Measurements from ENCODE around the gene TBC1D9. TPM values are rescaled to one million over a fixed set of nuclear protein-coding genes. Genes with fewer than 3 reads are reported as not detected.
A peak's percentile ranks its signal among the peaks of the same experiment; 100 is the strongest.

Gene TBC1D9
- polyA plus RNA-seq, 1 experiment: 22.0 TPM

DNA sequence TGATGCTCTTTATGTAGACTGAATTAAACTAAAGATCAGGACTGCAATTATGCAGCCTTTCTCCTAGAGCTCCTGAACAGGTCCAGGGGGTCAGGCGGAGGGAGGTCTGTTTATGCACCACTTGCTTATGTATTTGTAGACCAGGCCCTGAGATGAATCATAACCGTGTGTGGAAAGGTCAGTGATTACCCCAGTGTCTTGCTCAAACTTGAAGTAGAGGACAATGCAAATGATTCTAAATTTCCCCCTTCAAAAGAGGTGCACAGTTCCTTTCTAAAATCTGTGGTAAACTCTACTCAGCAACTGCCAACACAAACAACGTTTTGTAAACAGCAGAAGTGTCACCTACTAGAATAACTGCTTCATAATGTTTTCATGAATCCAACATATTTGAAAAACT lies 13.0 kb upstream of the TBC1D9 start:
- CTCF ChIA-PET: no interaction called here
- TF ChIP-seq, protein P1, sequence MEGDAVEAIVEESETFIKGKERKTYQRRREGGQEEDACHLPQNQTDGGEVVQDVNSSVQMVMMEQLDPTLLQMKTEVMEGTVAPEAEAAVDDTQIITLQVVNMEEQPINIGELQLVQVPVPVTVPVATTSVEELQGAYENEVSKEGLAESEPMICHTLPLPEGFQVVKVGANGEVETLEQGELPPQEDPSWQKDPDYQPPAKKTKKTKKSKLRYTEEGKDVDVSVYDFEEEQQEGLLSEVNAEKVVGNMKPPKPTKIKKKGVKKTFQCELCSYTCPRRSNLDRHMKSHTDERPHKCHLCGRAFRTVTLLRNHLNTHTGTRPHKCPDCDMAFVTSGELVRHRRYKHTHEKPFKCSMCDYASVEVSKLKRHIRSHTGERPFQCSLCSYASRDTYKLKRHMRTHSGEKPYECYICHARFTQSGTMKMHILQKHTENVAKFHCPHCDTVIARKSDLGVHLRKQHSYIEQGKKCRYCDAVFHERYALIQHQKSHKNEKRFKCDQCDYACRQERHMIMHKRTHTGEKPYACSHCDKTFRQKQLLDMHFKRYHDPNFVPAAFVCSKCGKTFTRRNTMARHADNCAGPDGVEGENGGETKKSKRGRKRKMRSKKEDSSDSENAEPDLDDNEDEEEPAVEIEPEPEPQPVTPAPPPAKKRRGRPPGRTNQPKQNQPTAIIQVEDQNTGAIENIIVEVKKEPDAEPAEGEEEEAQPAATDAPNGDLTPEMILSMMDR (IDR thresholded peaks at IDR 0.05; ENCODE audit: low read depth, low read length): no peak

DNA sequence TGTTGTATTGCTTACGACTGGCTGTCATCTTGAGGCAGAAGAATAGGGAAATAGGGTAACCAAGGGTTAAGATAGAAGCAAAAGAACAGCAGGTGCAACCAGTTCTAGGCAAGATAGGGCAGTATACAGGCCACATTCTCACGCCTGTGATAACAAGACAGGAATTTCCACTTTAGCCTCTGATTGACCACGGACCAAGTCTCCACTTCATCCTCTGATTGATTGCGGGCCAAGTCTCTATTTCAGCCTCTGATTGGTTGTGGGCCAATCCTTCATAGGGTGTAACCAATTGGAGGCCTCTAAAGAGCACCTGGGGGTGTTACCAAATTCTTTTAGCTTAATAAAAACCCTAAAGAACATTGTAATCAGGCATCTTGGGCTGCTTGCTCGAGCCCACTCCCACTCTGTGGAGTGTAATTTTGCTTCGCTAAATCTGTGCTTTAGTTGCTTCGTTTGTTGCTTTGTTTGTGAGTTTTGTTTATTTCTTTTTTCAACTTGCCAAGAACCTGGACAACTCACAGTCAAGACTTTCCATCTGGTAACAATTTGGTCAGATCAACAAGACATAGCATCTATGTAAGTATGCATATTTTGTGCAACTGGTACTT lies 8.7 kb upstream of the TBC1D9 start:
- CTCF ChIA-PET: interaction anchor here (0.8 kb wide), 1 partner anchor 8 kb away, joined by 3 read pairs; no protein-coding TSS in a partner anchor
- Histone ChIP-seq H3K27ac (ENCODE audit: low read depth, low read length) (no peak overlapping the region), H3K27me3 (ENCODE audit: control insufficient read depth, insufficient read depth, low read length) (peaks cover 3% of the 10 kb centered on the region), H3K4me3 (ENCODE audit: low read depth, low read length) (no peak overlapping the region), H3K9me3 (ENCODE audit: control insufficient read depth, insufficient read depth, low read length) (no peaks in the 10 kb centered on the region)
- POLR2A ChIA-PET: interaction anchor here (0.9 kb wide), 1 partner anchor 8 kb away, joined by 3 read pairs; the partner anchor contains the start of gene TBC1D9
- no peak for DNase-seq (ENCODE audit: low read depth, low spot score)
- TF ChIP-seq, protein P1 (IDR thresholded peaks at IDR 0.05; ENCODE audit: low read depth, low read length): no peak

More for the DNA sequence above, 13.0 kb upstream of the TBC1D9 start:
- DNase-seq (ENCODE audit: low read depth, low spot score): no peak
- no peak overlapping the region for H3K27ac ChIP-seq (ENCODE audit: low read depth, low read length)
- H3K9me3 ChIP-seq (ENCODE audit: control insufficient read depth, insufficient read depth, low read length): no peaks in the 10 kb centered on the region
- no peak overlapping the region for H3K4me3 ChIP-seq (ENCODE audit: low read depth, low read length)
- peaks cover 3% of the 10 kb centered on the region for H3K27me3 ChIP-seq (ENCODE audit: control insufficient read depth, insufficient read depth, low read length)
- POLR2A ChIA-PET: no interaction called here

DNA sequence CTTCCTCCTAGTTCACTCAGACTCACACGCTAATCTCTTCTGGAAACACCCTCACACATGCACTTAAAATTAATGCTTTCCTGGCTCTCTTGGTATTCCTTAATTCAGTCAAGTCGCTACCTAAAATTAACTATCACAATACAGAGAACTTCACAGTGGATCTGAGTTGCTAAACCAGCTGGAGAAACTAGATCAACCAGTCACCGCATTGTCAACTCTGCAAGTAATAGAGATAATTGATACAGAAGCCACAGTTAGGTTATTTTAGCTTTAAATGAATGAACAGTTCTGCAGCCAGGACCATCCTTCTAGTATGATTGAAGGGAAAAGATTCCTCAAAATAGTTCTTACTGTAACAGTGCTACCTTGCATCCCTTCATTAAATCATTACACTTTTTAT lies 6.0 kb upstream of the TBC1D9 start:
- ChIA-PET CTCF (no interaction called here), POLR2A (no interaction called here)
- TF ChIP-seq, protein P1 (IDR thresholded peaks at IDR 0.05; ENCODE audit: low read depth, low read length): no peak
- Histone ChIP-seq H3K27me3 (ENCODE audit: control insufficient read depth, insufficient read depth, low read length) (peaks cover 3% of the 10 kb centered on the region), H3K4me3 (ENCODE audit: low read depth, low read length) (no peak overlapping the region), H3K9me3 (ENCODE audit: control insufficient read depth, insufficient read depth, low read length) (no peaks in the 10 kb centered on the region), H3K27ac (ENCODE audit: low read depth, low read length) (no peak overlapping the region)
- DNase-seq (ENCODE audit: low read depth, low spot score): no peak

DNA sequence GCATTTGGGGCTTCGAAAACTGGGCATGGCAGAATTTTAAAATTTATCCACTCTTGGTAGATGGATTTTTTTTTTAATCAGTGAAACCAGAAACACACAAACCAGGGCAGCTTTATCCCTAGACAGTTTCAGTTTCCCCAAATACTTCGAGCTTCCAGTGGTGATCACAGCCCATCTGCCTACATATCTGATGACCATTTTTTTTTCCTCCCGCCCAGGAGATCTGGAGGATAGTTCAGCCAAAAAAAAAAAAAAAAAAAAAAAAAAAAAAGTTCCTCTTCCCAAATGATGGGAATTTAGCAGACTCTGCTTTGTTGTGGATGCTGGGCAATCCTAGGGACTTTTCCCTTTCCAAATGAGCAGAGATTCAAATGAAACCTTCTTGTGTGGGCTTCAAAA lies 1.0 kb upstream of the TBC1D9 start:
- POLR2A ChIA-PET: interaction anchor here (0.6 to 1.2 kb wide), 3 partner anchors 7 to 675 kb away, joined by 3 to 10 read pairs (median 8); no protein-coding TSS in a partner anchor
- H3K27me3 ChIP-seq (ENCODE audit: control insufficient read depth, insufficient read depth, low read length): no peaks in the 10 kb centered on the region
- H3K4me3 ChIP-seq (ENCODE audit: low read depth, low read length): peak overlapping the region; percentile 79
- H3K9me3 ChIP-seq (ENCODE audit: control insufficient read depth, insufficient read depth, low read length): no peaks in the 10 kb centered on the region
- no peak for DNase-seq (ENCODE audit: low read depth, low spot score)
- peak overlapping the region; percentile 39 for H3K27ac ChIP-seq (ENCODE audit: low read depth, low read length)
- TF ChIP-seq, protein P1 (IDR thresholded peaks at IDR 0.05; ENCODE audit: low read depth, low read length): no peak
- CTCF ChIA-PET: interaction anchor here (0.7 to 1.4 kb wide), 4 partner anchors 8 to 39 kb away, joined by 3 to 4 read pairs (median 4); no protein-coding TSS in a partner anchor

DNA sequence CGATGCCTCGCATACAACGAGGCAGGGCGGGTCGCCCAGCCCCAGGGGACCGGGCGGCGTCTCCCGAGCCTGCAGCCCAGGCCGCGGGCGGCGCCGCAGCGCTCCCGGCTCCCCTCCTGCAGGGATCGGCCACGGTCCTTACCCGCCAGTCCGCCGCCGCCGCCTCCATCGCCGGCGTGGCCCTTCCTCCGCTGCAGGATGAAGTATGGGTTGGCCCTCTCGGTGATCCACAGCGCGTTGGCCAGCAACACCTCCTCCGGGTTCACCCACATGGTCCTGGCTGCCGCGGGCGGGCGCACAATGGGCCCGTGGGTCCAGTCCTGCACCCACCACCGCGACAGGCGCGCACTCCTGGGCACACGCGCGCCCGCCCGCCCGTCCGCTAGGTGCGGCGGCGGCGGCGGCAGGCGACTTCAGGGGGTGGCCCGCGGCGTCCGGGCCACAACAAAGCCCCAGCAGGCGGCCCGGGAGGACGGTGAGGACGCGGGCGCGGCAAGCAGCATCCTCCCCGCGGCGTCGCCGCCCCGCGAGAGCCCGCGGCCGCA lies 339 bp downstream of the TBC1D9 start:
- TF ChIP-seq, protein P1 (IDR thresholded peaks at IDR 0.05; ENCODE audit: low read depth, low read length): no peak
- POLR2A ChIA-PET: interaction anchor here (1.2 kb wide), 1 partner anchor 9 kb away, joined by 3 read pairs; no protein-coding TSS in a partner anchor
- Histone ChIP-seq H3K27ac (ENCODE audit: low read depth, low read length) (no peak overlapping the region), H3K9me3 (ENCODE audit: control insufficient read depth, insufficient read depth, low read length) (no peaks in the 10 kb centered on the region), H3K4me3 (ENCODE audit: low read depth, low read length) (peak overlapping the region; percentile 79), H3K27me3 (ENCODE audit: control insufficient read depth, insufficient read depth, low read length) (no peaks in the 10 kb centered on the region)
- CTCF ChIA-PET: interaction anchor here (0.8 to 1.4 kb wide), 4 partner anchors 8 to 146 kb away, joined by 3 to 4 read pairs (median 4); no protein-coding TSS in a partner anchor
- DNase-seq (ENCODE audit: low read depth, low spot score): no peak
